Sigmoid colon (tissue), 4 donors: Measurements from ENCODE around the gene SEL1L.

ENCODE experiments used
- CTCF ChIP-seq, 4 experiments: fragments of 450-650 bp in 3 of 4; fragments of 200-600 bp in 1 of 4; IDR thresholded peaks; one replicate each; pipeline ENCODE4 v1.5.1; 2016 to 2019; ENCODE audit warnings: antibody characterized with exemption in 4 of 4, mild to moderate bottlenecking in 3 of 4, moderate library complexity in 2 of 4
- EP300 ChIP-seq, 4 donors: sonication (generic); formaldehyde crosslinking; IDR thresholded peaks; one replicate each; pipeline ENCODE4 v1.6.1; 2017; ENCODE audit warnings: antibody characterized with exemption in 4 of 4
- POLR2A ChIP-seq, 2 donors: fragments of 450-650 bp; IDR thresholded peaks; one replicate each; pipeline ENCODE4 v1.6.1; 2016; ENCODE audit warnings: antibody characterized with exemption in 2 of 2, mild to moderate bottlenecking in 2 of 2, moderate library complexity in 2 of 2
- POLR2AphosphoS5 ChIP-seq, 4 donors: sonication (generic); formaldehyde crosslinking; IDR thresholded peaks; one replicate each; pipeline ENCODE4 v1.6.1; 2017; ENCODE audit warnings: antibody characterized with exemption in 4 of 4

DNA sequence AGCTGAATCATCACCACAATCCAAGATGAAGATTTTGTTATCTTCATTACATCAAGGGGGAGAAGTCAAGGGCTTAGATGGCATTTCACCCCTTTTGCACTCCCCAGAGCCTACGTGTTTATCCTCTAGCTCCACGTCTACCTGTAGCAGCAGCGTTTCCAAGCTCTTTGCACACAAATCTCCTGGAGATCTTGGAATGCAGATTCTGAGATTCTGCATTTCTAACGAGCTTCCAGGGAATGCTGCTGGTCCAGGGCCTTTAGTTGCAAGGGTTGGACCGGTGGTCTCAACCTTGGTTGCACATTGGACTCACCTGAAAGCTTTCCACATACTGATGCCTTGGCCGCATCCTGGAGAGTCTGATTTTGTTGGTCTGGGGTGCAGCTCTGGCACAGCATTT is 84.1 kb downstream of the SEL1L start:
- TF ChIP-seq CTCF (IDR thresholded peaks at IDR 0.05) = no peak
- no peak for TF ChIP-seq EP300 (IDR thresholded peaks at IDR 0.05)
- no peak for TF ChIP-seq POLR2A (IDR thresholded peaks at IDR 0.05)
- no peak for TF ChIP-seq POLR2AphosphoS5 (IDR thresholded peaks at IDR 0.05)
